Activated CD4-positive, alpha-beta T cell treated with anti-CD3 and anti-CD28 coated beads for 1 hour (primary cell): Measurements from ENCODE around the gene MLIP.
"Not testable (repeated sequence)": the region's sequence is repeated elsewhere in the genome, so short reads cannot be mapped to it uniquely, and the experiment has no call there.

Experiments
- DNase-seq: peaks from one replicate; pipeline ENCODE4 v3.0.0-alpha.2; 2020

The MLIP gene

DNA sequence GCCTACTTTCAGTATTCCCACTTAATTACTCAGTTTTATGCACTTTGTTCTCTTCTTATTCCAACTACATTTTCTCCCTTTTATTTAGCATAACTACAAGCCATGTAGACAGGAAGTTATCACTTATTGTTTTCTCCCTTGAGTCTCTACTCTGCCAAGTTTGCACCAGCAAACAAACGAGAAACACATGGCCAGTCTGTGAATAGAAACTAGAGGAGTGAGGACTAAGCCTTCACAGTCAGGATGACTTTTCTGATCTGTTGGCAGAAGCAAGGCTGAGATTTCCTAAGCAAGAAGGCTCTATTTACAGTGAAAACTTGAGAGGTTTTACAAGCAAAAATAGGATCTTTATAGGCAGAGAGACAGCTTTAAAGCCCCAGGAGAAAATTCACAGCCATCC, 127.2 kb downstream of the MLIP start:
- DNase-seq, result no peak

DNA sequence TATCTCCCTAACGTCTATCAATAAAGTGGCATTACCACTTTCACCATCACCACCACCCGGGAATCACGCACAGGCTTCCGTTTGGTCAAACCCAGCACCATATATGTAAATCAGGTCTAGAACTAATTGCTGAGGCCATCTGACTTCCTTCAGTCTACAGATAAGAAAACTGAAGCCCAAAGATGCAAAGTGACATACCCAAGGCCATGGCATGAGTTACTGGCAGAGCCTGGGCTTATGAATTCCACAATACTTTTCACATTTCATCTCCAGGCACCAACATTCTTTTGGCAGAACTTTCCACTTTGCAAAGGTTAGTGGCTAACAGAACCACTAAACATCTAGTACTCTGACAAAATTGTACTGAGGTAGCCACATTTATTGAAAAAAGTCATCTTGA, 132.5 kb downstream of the MLIP start:
- DNase-seq, result no peak

DNA sequence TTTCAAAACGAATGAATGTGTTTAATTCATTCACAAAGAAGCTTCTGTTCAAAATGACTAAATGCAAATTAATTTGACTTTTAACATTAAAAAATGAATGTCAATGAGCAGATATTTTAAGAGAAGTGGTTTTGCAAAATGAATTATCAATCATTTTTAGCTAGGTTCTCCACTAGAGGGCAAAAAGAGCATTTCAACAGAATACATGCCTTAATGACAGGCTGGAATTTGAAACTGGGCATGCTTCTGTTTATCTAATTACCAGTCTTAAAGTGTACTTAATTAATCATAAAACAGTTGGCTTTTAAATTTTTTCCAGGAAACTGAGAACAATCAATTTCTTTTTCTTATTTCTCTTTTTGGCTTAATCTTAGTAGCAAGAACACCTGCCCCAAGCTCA, 133.2 kb downstream of the MLIP start:
- no peak for DNase-seq

DNA sequence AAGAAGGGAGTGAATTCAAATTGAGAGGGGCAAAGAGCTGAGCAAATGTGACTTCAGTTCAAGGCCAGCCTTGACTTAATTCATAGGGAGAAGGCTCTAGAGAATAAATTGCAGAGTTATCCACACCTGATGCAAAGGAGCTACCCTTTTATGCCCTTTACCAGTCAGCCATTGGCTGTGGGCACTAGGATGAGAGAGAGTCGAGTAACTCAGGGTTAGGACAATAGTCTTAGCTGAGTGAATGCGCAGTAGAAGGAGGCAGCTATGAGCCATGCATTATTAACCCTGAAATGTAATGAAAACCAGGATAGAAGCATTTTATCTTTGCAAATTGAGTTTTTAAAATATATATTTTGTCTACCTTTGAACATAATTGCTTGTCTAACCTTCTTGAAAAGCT, 134.0 kb downstream of the MLIP start:
- DNase-seq, result no peak

DNA sequence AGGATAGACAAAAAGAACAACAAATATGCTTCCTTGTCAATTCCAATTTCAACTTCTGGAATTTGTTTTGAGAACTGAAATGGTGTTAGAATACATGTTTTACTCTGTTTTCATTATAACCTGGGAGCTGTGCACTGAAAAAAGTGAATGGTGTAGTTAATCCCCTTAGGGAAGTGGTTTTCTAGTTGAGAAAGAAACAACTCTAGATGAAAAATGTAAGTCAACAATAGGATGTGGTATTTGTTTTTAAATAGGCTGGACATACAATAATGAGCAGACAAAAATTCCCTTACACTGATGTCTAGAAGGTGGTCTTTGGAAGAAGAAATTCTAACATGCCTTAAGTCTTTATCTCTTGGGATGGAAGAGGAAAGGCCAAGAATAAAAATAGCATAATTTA, 137.1 kb downstream of the MLIP start:
- DNase-seq, result no peak

DNA sequence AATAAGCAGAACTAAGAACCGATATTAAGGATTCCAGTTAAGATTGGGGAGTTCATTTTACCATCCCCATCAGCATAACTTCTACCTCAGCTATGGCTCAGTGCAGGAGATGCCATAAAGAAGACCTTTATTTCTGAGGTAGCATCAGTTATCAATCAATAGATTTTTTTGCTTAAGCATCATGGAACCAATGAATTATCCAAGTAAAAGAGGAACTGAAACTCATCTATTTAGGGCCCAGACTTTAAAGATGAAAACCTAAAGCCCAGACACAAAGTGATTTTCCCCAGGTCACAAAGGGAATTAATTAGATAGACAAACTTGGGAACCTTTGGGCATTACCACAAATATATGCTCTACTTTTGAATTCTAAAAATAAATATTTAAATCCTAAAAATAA, 137.8 kb downstream of the MLIP start:
- DNase-seq, result no peak

DNA sequence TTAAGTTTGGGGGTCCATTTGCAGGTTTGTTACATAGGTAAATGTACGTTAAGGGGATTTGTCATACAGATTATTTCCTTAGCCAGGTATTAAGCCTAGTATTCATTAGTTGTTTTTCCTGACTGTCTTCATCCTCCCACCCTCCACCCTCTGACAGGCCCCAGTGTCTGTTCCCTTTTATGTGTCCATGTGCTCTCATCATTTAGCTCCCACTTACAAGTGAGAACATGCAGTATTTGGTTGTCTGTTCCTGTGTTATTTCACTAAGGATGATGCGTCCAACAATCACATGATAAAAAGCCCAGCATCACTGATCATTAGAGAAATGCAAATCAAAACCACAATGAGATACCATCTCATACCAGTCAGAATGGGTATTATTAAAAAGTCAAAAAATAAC, 138.6 kb downstream of the MLIP start:
- DNase-seq, result not testable (repeated sequence)

DNA sequence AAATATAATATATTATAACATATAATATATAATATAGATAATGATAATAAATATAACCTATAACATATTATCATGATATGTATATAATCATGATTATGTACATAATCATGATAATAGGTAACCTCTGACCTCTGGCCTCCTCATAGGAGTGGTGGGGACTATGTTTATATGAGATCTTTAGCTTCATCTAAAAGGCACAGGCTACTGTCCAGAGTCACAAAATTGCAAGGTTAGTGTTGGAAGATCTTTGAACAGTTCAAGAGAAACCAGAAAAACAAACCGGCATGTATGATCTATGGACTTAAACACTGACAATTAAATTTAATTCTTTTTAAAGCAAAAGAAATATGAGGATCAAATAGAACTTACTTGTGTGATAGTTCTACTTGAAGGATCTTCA, 141.3 kb downstream of the MLIP start:
- no peak for DNase-seq

DNA sequence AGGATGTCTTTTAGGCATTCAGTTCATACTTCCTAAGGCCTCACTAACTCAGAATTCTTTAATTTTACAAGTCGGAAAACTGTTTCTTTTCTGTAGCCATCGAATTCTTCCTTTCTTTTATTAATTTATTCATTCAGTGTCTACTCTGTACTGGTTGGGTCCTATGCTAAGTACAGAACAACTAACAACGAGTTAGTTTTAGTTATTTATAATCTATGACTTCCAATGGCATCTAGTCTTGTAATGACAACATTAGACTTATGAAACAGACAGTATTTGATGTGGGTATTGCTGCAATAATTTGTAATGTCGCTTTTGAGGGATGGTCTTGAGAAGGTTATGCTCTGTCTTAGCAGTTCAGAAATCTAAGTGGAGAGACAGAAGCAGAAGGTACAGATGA, 141.7 kb downstream of the MLIP start:
- no peak for DNase-seq

DNA sequence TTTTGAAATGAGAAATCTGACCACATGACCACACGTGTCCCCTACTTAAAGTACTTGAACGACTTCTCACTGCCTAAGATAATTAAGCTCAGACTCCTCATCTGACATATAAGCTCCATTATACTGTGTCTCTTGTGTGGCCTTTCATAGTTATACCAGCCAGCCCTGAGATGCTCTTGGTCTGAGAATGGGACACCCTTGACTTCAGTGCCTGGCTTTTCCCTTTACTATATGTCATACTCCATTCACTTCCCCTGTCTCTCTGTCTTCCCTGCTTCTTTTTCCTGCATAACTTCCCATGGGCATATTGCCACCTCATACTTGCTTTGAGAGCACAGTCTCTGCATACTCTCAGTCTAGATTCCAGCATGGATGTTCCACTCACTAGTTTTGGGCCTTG, 143.6 kb downstream of the MLIP start:
- no peak for DNase-seq

DNA sequence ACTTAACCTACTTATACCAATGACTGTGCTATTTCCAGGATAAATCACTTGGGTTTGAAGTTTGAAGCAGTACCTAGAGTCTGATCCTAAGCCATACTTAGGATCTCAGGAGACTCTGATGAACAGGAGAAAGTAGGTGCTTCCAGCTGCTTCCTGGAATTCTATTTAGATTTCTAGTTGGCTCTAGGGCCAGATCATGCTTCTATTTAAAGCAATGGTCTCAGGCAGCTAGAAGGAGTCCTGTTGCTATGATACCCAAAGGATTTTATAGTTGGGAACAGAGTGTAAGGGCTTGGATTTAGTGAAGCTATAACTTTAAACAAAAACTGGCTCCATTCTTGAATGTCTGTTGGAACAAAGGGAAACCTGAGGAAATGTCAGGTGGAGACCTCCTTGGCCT, 144.6 kb downstream of the MLIP start:
- DNase-seq, result no peak

DNA sequence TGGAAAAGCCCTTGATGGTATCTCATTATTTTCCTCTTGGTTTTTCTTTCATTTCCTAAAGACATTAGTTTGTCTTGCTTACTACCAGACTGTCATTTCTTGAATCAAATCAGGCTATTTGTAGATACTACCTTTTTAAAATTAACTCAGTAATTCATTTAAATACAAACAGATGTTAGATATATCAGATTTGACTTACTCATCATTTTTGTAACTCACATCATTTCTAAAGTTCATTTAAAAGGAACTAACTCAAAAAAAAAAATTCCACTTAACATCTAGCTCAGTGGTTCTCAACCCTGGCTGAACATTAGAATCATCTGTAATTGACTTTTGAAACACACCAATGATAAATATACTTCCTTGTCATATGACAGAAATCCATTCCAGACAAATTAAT, 148.8 kb downstream of the MLIP start:
- no peak for DNase-seq

DNA sequence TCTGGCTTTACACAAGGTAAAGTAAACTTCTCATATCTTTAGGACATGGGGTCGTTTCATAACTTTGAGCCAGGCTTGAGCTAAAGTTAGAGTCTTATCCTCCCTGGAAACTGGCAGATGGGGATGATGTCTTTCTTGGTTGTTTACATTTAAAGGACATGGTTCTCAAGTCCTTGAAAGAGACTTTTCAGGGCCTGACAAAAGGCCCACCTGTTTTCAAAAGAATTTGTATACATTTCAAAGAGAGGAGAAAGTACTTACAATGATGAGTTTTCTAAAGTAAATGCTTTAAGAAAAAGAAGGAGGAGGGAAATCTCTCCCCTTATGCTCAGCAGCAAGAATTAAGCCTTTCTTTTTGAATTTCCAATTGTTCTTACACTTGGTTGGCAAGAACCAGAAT, 151.3 kb downstream of the MLIP start:
- no peak for DNase-seq

DNA sequence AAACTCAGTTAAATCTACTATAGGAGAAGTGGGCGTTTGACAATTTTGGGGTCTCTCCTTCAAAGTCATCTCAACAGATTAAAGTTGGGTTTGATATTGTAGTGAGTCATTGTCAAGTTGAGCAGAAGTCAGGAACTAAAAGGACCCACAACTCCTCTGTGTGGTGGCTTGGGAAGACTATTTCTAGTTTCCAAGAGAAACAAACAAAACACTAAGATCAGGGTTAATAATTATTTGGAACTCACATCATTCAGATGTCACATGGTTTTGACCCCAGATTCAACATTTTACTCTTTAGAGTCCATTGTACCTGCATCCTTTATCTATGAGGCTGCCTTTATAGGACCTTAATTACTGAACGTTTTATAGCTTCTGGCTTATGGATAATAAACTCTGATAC, 151.7 kb downstream of the MLIP start:
- no peak for DNase-seq

DNA sequence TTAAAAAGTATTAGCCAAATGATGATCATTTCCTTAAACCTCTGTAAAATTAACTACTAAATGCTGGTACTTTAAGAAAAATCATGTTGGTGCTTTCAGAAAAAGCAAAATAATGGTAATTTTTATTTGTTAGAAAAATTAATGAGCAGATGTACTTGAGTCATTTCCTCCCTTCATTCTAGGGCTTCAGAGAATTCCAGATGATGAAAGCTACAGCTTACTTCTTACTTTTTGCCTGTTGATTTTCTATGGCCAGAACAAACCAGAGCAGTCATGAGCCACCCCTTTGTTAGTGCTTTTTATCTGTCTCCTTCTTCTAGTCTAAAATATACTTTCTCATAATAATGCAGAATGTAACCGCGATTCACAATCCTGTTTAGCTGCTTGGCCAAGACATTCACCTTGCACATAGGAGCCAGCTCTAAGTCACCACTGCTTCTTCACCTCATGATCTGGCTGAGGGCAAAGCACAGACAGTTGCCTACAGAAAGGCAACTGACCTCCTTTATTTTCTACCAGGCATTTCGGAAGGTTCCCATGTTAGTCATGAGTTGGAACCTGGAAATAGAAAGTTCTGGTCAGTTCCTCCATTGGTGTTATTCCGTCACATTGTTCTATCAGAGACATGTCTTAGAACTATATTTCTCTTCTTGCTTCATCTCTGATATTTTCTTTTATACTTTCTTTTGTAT, 153.5 kb downstream of the MLIP start:
- no peak for DNase-seq

DNA sequence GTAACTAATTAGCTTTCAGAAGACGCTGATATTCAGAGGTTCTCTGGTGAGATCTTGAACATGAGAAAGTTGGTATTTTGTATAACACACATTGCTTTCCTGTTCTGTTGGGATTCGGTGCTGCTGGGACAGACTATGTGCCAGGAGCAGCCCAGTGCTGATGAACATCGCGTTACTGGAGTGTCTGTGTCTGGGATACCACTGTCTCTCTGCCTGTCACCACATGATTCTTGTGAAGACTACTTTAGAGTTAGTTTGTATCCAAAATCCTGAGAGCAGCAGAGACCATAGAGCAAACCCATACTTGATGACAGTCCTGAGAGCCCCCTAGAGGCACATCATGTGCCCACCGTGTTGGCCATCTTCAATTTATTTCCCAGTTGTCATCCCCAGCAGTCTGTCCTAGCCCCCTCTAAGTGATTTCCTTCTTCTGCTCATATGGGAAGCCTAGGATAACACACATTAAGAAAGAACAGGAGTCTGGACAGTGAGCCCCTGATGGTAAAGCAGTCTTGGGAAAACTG, 155.2 kb downstream of the MLIP start:
- DNase-seq, result no peak

DNA sequence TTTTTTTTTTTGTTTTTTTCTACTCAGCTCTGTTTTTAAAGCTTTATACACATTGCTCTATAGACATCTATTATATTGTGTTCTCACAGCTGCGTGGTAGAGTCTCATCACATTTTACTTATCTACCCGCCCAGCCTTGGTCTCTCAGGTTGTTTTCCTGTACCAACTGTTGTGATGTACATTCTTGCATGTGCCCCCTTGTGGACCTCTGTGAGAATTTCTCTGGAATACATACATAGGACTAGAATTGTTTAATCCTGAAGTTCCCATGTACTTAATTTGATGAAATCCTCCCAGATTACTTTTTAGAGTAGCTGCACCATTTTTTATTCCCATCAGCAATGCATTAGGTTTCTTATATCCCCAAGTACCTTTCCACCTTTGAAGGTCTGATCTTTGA, 156.6 kb downstream of the MLIP start:
- no peak for DNase-seq

DNA sequence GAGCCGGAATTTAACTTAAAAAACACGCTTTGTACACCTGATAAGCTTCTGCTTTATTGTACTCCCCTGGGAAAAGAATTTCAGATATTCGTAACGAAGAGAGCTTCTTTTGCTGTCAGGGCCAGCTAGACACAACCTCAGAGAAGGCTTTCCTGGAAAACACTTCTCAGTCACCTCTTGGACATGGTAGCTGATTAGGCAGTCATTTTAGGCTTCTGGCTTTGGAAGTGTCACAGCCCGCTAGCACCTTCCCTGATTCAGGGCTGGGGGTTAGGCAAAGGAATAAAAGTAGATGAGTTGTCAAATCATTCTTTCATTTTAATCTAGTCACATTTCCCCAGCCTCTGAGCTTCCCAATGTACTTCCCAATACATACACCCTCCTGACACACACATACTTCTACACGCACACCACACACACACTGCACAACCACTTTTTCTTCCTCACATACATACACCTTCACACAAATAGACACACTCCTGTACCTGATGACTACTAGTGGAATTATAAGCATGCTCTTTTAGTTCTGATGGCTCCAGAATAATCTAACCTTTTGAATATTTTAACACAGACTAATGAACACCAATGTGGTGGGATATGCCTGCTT, 162.1 kb downstream of the MLIP start:
- DNase-seq, result no peak

DNA sequence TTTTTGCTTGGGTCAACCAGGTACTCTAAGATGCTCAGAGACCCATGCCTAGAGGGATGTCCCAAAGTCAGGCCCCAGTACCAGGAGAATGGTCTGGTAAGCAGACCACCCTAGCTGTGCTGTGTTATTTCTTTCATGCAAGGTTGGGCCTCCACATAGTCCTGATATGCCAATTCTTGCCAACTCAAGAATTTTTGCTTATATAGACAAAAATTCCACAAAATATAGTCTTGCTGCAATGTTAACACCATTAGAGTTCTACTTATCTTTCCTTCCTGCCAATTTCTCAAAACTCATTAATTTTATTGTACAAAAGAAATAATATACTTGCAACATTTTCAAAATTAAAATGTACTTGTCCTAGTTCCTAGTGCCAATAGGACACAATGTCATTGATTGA, 163.1 kb downstream of the MLIP start:
- DNase-seq, result no peak

DNA sequence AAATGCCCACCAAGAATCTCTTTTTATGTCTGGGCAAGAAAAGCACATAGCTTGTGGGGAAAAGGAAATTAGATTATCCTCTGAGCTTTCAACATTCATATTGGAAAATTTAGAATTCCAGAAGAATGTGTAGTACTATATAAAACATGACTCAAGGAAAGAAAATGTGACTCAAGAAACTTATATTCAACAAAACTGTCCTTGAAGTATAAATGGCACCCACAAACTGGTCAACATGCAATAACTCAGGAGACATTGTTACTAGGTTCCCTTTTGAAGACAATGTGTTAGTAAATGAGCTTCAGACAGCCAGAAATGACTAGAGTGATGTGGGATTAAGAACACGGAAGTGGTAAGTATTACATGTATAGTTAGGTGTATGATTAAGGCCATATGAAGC, 170.9 kb downstream of the MLIP start:
- no peak for DNase-seq

DNA sequence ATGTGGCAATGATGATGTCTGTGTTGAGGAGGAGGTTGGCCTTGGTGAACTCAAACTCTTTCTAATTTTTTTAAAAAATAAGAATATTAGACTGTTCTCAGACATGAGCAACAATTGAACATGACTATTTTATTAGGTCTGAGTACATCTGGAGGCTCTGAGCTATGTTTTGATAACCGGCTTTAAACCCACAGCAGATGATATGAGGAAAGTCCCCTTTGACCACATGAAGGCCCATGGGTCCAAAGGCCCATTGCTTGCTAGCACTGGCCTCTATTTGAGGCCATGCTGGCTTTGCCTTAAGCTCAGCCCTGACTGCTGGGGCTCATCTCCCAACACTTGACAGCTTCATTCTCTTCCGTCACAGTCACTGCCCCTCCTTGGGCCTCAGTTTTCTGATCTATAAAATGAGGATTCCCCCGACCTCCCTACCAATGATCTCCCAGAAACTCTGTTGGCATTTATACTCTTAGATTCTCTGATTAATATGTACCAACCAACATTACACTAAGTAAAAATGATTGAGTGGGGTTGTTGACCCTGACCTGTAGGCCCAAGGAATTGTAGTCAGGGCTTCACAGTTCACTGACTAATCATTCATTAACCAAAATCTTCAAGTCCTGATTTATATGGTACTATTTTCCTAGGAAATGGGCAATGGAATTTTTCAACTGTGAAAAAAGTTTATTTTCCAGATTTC, 173.1 kb downstream of the MLIP start:
- no peak for DNase-seq

DNA sequence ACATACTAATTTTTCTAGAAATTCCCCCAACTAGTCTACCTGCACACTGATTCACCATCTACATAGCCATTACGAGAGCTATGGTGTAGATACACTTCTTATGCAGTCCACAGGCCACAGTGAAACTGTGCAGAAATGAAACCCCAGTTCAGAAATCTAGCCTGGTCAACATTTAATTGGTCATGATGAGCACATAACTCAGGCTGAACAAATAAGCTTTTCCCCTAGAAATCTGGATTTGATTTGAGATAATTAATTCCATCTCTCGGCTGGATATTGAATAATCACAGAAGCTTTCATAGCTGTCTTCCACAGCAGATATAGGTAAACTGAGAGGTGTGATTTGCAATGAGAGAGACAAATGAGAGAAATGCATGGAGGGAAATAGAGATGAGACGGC, 174.4 kb downstream of the MLIP start:
- no peak for DNase-seq

DNA sequence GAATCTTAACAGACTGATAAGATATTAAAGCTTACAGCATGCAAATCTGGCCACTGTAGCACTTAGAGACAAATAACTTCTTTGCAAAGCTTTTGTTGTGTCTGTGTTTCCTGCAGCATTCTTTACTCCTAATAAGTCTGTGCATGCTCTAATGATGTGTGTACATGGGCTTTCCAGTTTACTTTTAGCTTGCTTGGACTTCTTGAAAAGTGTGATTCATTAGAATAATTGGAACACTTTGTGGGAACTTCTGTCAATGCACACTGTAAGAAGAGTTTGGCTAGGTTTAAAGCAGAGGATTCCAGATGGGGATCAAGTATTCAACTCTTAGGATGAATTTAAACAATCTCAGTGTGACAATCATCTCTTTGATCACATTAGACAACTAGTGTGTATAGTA, 174.9 kb downstream of the MLIP start:
- no peak for DNase-seq

DNA sequence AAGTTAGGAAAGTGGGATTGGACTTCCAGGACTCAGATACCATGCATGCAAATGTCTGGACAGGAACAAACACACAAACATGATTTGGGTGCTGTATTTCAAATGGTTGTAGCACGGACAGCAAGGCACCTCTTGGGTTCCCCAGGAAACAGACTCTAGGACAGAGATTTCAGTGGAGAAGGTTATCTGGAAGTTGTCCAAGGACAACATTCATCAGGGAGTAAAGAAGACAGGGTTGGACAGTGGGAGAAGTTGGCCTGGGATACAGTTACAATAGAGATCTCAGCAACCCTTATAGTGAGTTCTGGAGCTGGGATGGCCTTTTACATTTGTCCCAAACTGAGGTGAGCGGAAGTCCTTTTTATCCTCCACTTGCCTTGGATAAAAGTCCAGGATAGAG, 177.2 kb downstream of the MLIP start:
- no peak for DNase-seq
